Activated T-helper 17 cell treated with anti-CD3 and anti-CD28 coated beads, Interleukin-2, amount 50 U/mL, for 72 hours (primary cell): Measurements from ENCODE around the gene PHC3. TPM values are rescaled to one million over a fixed set of nuclear protein-coding genes. Genes with fewer than 3 reads are reported as not detected.

ENCODE experiments used
- ATAC-seq: fragments of 150-1000 bp; cut with Tn5 transposase; replicated peaks from 2 replicates; pipeline ENCODE4 v1.10.0; 2021; ENCODE audit warnings: mild to moderate bottlenecking, moderate library complexity
- H3K27ac Mint-ChIP-seq: one replicate; pipeline ENCODE4 v1.8.0; 2022; ENCODE audit warnings: mixed read lengths
- H3K27me3 Mint-ChIP-seq: one replicate; pipeline ENCODE4 v1.8.0; 2022; ENCODE audit warnings: mixed read lengths
- H3K36me3 Mint-ChIP-seq: one replicate; pipeline ENCODE4 v1.8.0; 2022; ENCODE audit warnings: low read depth, mild to moderate bottlenecking, mixed read lengths
- H3K4me1 Mint-ChIP-seq: one replicate; pipeline ENCODE4 v1.8.0; 2022; ENCODE audit warnings: mixed read lengths
- H3K4me3 Mint-ChIP-seq: one replicate; pipeline ENCODE4 v1.8.0; 2022; ENCODE audit warnings: mild to moderate bottlenecking, mixed read lengths
- H3K9me3 Mint-ChIP-seq: one replicate; pipeline ENCODE4 v1.8.0; 2022; ENCODE audit warnings: mixed read lengths
- total RNA-seq, 2 donors: library from RNA; stranded (reverse); gene quantifications; one replicate each; pipeline ENCODE4 v1.2.3, GENCODE V29; 2022

Gene PHC3
- total RNA-seq, 2 donors from 2014 or later: 65.8 to 98.7 TPM

DNA sequence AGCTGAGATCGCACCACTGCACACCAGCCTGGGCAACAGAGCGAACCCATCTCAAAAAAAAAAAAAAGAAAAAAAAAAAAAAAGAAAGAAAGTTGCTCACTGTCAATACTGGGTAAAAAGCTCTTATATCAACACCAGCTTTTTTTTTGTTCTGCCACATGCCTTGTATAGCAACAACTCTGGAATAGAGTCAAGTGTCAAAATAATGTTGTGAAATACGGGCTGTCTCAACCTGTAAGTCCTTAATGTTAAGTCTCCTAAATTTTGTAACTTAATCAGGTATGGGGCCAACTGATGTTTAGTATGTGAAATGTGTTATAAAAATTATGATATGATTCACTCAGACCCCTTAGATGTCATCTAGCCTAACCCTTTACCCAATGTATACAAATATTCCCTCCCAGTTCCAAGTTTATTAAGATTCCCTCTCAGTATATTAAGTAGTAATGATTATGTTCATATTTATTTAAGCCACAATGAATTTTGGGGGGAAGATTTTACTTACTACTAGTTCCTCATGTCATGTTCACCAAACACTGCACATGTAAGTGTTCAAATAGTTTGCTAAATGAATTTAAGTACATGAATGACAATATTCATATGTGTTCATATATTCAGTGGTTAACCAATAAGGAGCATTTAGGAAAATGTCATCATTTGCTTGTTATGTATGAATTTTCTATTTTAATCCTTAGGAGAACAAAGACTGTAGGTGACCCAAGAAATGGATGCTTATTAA lies 91.5 kb downstream of the PHC3 start:
- no peaks in the 10 kb centered on the region for H3K27me3 Mint-ChIP-seq
- no peaks in the 10 kb centered on the region for H3K4me1 Mint-ChIP-seq
- H3K27ac Mint-ChIP-seq: no peak overlapping the region
- peak; percentile 12 for ATAC-seq
- H3K9me3 Mint-ChIP-seq: no peaks in the 10 kb centered on the region
- H3K36me3 Mint-ChIP-seq: peaks cover 97% of the 10 kb centered on the region
- H3K4me3 Mint-ChIP-seq: no peak overlapping the region

- H3K27me3 Mint-ChIP-seq: no peaks in the 10 kb centered on the region
- no peak overlapping the region for H3K27ac Mint-ChIP-seq
- H3K4me3 Mint-ChIP-seq: no peak overlapping the region
- no peaks in the 10 kb centered on the region for H3K9me3 Mint-ChIP-seq
- ATAC-seq: no peak
- H3K4me1 Mint-ChIP-seq: no peaks in the 10 kb centered on the region
- H3K36me3 Mint-ChIP-seq: peaks cover 75% of the 10 kb centered on the region
Observed at GRCh38 chr3:170085396-170085795, 96.1 kb downstream of the PHC3 start.

DNA sequence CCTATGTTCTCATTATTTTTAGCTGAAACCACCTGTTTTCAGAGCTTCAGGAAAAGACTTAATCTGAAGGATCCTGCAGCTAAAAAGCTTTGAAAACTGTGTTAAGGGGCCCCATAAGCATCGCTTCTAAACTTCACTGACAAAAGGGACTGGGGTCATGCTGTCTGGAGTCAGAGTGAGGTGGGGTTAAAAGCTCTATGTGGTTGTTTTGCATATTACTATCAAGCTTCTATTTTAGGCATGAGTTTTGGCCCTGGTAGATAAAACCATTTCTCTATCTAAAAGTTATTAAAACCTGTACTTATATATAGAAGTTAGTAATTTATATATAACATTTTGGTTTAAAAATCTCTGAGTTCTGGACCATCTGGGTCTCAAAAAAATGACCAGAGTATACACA lies 98.2 kb downstream of the PHC3 start:
- ATAC-seq: no peak
- no peaks in the 10 kb centered on the region for H3K9me3 Mint-ChIP-seq
- no peaks in the 10 kb centered on the region for H3K27me3 Mint-ChIP-seq
- peaks cover 55% of the 10 kb centered on the region for H3K36me3 Mint-ChIP-seq
- H3K4me3 Mint-ChIP-seq: no peak overlapping the region
- peaks cover 4% of the 10 kb centered on the region for H3K4me1 Mint-ChIP-seq
- no peak overlapping the region for H3K27ac Mint-ChIP-seq

DNA sequence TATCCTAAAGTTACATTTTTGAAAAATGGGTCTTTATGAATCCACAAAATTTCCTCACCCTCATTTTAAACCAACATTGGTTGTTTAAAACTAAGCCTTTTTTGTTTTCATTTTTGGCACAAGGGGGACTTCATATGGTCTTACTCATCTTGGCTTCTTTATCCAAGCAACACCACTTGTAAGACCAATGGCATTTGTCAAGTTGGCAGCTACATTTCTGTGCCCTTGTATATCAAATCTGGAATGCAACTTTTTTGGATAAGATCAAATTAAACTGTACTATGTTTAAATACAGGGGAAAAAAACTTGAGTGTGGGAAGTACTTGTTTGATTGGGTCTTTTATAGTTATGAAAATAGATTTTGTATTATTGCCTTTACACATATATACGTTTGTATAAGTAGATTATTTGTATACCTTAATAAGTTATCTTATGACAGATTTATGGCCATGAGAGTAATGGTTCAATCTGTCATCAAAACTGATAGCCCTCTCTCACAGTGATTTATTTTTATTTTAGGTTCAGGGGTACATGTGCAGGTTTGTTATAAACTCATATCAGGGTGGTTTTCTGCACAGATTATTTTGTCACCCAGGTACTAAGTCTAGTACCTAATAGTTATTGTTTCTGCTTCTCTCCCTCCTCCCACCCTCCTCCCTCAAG lies 100.3 kb downstream of the PHC3 start:
- no peak overlapping the region for H3K27ac Mint-ChIP-seq
- H3K9me3 Mint-ChIP-seq: no peaks in the 10 kb centered on the region
- no peak for ATAC-seq
- H3K4me1 Mint-ChIP-seq: peaks cover 9% of the 10 kb centered on the region
- no peak overlapping the region for H3K4me3 Mint-ChIP-seq
- peaks cover 34% of the 10 kb centered on the region for H3K36me3 Mint-ChIP-seq
- no peaks in the 10 kb centered on the region for H3K27me3 Mint-ChIP-seq

- no peaks in the 10 kb centered on the region for H3K27me3 Mint-ChIP-seq
- H3K4me1 Mint-ChIP-seq: peaks cover 9% of the 10 kb centered on the region
- H3K4me3 Mint-ChIP-seq: no peak overlapping the region
- no peaks in the 10 kb centered on the region for H3K9me3 Mint-ChIP-seq
- no peak for ATAC-seq
- peaks cover 28% of the 10 kb centered on the region for H3K36me3 Mint-ChIP-seq
- no peak overlapping the region for H3K27ac Mint-ChIP-seq
Observed at GRCh38 chr3:170080605-170081004, 100.9 kb downstream of the PHC3 start.

GRCh38 chr3:170079536-170080165 lies 101.9 kb downstream of the PHC3 start:
- H3K4me1 Mint-ChIP-seq: peaks cover 9% of the 10 kb centered on the region
- H3K27me3 Mint-ChIP-seq: no peaks in the 10 kb centered on the region
- ATAC-seq: no peak

DNA sequence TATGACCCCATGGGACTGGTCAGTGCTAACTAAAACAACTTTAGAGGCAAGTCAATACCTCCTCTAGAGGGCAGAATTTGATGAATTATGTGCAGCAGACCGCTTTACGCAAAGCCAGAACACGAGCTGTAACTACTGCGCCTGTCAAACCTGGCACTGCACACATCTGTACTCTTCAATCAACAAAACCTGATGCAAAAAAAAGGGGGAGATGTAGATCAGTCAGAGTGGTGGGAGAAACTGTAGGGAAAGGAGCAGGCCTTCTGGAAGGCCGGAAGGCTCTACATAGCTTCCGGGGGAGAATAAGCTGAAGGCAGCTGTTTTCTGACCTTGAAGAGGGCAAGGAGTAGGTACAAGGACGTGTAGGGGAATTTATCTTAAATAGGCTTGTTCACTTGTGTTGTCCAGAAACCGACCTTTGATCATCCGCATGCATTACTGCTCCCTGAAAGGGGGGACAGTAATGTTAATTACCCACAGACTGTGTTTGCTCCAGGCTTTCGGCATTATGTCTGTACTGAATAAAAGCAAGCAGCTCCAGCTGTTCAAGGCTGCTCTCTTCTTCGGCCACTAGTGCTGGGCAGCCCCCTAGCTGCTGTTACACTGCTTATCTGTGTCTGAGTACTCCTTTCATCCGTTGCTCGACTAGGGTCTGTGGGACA lies 102.8 kb downstream of the PHC3 start:
- ATAC-seq: no peak

More at GRCh38 chr3:170079536-170080165, 101.9 kb downstream of the PHC3 start:
- H3K9me3 Mint-ChIP-seq: no peaks in the 10 kb centered on the region
- H3K27ac Mint-ChIP-seq: no peak overlapping the region
- H3K36me3 Mint-ChIP-seq: peaks cover 21% of the 10 kb centered on the region
- no peak overlapping the region for H3K4me3 Mint-ChIP-seq

GRCh38 chr3:170077361-170077760 lies 104.2 kb downstream of the PHC3 start:
- peaks cover 2% of the 10 kb centered on the region for H3K36me3 Mint-ChIP-seq
- no peaks in the 10 kb centered on the region for H3K27me3 Mint-ChIP-seq
- ATAC-seq: no peak
- peaks cover 9% of the 10 kb centered on the region for H3K4me1 Mint-ChIP-seq
- peaks cover 6% of the 10 kb centered on the region for H3K9me3 Mint-ChIP-seq
- no peak overlapping the region for H3K27ac Mint-ChIP-seq
- H3K4me3 Mint-ChIP-seq: no peak overlapping the region

More for the DNA sequence above, 102.8 kb downstream of the PHC3 start:
- Mint-ChIP-seq H3K27ac (no peak overlapping the region), H3K4me3 (no peak overlapping the region), H3K36me3 (peaks cover 12% of the 10 kb centered on the region), H3K4me1 (peaks cover 9% of the 10 kb centered on the region), H3K27me3 (no peaks in the 10 kb centered on the region), H3K9me3 (no peaks in the 10 kb centered on the region)

- Mint-ChIP-seq H3K27ac (no peak overlapping the region), H3K4me3 (no peak overlapping the region), H3K27me3 (no peaks in the 10 kb centered on the region), H3K36me3 (no peaks in the 10 kb centered on the region), H3K9me3 (peaks cover 7% of the 10 kb centered on the region), H3K4me1 (peaks cover 9% of the 10 kb centered on the region)
- peak; percentile 21 for ATAC-seq
Observed at GRCh38 chr3:170076715-170077238, 104.8 kb downstream of the PHC3 start.

DNA sequence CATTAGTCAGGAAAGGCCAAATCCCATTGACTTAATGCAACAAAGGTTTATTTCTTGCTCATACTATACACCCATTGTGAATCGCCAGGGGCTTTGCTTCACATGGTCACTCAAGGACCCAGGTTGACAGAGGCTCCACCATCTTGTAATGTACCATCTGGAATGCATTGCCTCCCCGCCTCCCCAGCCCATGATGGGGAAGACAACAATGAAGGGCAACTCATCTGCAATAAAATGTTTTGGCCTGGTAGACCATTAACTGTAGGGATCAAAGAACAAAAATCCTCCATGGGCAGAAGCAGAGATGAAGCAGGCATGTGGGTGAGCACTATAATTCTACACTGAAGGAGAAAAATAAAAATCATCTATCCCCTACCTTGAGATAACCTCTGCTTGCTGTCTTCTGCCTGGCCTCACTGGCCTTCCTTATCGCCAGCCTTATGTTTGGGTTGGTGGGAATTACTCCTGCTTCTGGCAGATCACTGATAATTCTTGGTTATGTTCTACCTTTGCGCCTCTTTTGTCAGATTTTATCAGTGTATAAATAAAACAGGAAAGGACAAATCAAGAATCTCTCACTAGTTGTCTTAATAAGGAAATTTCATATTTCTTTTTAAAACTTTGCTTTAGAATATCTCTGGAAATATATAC lies 106.0 kb downstream of the PHC3 start:
- Mint-ChIP-seq H3K27ac (no peak overlapping the region), H3K4me3 (no peak overlapping the region), H3K9me3 (peaks cover 7% of the 10 kb centered on the region), H3K36me3 (no peaks in the 10 kb centered on the region), H3K27me3 (no peaks in the 10 kb centered on the region), H3K4me1 (peaks cover 9% of the 10 kb centered on the region)
- no peak for ATAC-seq

DNA sequence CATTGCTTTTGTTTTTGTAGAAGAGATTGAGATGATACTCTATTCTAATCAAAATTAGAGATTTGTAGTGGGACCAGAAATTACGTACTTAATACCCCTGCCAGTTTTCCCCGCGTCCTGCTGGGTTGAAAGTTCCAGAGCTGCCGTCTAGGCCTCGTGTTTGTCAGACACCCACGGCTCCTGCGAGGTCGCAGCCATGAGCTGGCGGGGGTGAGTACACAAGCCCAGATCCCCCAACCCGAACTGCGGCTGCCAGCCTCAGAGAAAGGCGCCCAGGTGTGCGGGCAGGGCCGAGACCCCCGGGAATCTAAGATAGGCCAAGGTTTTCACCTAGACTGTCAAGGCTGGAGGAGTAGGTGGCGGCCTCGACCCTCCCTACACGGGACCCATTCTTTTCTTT lies 117.4 kb downstream of the PHC3 start:
- Mint-ChIP-seq H3K4me1 (no peaks in the 10 kb centered on the region), H3K36me3 (no peaks in the 10 kb centered on the region), H3K9me3 (no peaks in the 10 kb centered on the region), H3K27ac (no peak overlapping the region), H3K4me3 (no peak overlapping the region), H3K27me3 (no peaks in the 10 kb centered on the region)
- ATAC-seq: no peak

- H3K4me3 Mint-ChIP-seq: no peak overlapping the region
- no peaks in the 10 kb centered on the region for H3K27me3 Mint-ChIP-seq
- H3K9me3 Mint-ChIP-seq: no peaks in the 10 kb centered on the region
- H3K27ac Mint-ChIP-seq: no peak overlapping the region
- ATAC-seq: no peak
- no peaks in the 10 kb centered on the region for H3K4me1 Mint-ChIP-seq
- no peaks in the 10 kb centered on the region for H3K36me3 Mint-ChIP-seq
Observed at GRCh38 chr3:170063691-170064090, 117.8 kb downstream of the PHC3 start.

DNA sequence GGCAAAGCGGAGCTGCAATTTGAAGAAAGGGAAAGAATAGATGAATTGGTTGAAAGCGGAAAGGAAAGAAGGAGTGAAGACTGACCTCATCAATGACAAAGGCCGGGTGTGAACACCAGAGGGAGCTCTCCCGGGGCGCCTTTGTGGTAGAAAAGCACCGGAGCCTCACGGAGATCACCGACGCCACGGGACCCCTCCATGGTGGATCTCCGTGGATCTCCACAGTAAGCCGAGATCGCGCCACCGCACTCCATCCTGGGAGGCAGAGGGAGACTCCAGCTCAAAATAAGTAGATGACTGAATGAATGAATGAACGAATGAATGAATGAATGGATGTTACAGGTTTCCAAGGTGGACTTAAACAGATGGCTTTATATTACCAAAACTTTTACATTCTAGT lies 118.8 kb downstream of the PHC3 start:
- Mint-ChIP-seq H3K27me3 (no peaks in the 10 kb centered on the region), H3K9me3 (no peaks in the 10 kb centered on the region), H3K36me3 (no peaks in the 10 kb centered on the region), H3K4me1 (peaks cover 7% of the 10 kb centered on the region), H3K27ac (no peak overlapping the region), H3K4me3 (no peak overlapping the region)
- ATAC-seq: no peak

DNA sequence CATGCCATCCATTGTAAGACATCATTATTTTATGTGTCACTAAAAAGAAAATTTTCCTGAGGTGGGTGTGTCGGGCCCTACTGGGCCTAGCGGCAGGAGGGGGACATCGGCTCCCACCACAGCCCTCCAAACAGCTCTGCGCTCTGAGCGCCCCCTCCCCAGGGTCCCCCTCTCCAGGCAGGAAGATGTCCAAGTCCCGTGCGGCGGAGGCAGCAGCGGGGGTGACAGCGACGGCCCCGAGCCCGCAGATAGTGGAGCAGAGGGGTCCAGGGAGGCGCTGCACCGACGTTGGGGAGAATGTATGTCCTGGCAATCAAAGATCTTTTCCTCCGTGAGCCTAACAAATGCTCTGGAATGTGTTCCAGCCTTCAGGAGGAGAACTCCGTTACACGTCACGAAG lies 119.5 kb downstream of the PHC3 start:
- Mint-ChIP-seq H3K4me3 (no peak overlapping the region), H3K36me3 (no peaks in the 10 kb centered on the region), H3K9me3 (no peaks in the 10 kb centered on the region), H3K27ac (no peak overlapping the region), H3K4me1 (peaks cover 14% of the 10 kb centered on the region), H3K27me3 (no peaks in the 10 kb centered on the region)
- no peak for ATAC-seq
